ENCODE results near the gene FXYD1. TPM values are rescaled to one million over a fixed set of nuclear protein-coding genes. Genes with fewer than 3 reads are reported as not detected.

The FXYD1 gene
- total and polyA plus RNA-seq, 4 donors, result 5.7 to 37.6 (median 22.7) TPM

DNA sequence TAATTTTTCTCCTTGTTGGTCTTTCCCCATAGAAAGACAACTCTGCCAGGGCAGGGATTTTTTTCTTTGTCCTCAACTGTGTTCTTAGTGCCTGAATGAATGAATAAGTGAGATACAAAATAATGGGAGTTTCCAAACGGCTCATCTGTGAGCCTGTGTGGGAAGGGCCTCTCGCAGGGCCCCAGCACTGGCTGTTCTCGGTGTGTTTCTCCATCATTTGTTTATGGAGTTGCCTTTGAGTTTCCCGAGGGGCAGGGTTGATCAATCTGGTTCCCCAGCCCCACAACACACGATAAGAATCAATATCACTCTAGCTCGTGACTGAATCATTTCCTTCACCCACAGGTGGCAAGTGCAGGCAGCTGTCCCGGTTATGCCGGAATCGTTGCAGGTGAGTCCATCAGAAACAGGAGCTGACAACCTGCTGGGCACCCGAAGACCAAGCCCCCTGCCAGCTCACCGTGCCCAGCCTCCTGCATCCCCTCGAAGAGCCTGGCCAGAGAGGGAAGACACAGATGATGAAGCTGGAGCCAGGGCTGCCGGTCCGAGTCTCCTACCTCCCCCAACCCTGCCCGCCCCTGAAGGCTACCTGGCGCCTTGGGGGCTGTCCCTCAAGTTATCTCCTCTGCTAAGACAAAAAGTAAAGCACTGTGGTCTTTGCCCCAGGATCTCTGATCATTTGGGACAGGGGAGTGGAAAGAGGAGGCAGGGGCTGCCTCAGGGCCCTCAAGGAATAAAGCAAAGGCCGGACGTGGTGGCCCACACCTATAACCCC lies 30.8 kb downstream of the FXYD1 start:
- H3K9ac ChIP-seq (ENCODE audit: insufficient read depth in 1 of 2, low read length in 2 of 2), result no peak overlapping the region
- TF ChIP-seq, protein P1, sequence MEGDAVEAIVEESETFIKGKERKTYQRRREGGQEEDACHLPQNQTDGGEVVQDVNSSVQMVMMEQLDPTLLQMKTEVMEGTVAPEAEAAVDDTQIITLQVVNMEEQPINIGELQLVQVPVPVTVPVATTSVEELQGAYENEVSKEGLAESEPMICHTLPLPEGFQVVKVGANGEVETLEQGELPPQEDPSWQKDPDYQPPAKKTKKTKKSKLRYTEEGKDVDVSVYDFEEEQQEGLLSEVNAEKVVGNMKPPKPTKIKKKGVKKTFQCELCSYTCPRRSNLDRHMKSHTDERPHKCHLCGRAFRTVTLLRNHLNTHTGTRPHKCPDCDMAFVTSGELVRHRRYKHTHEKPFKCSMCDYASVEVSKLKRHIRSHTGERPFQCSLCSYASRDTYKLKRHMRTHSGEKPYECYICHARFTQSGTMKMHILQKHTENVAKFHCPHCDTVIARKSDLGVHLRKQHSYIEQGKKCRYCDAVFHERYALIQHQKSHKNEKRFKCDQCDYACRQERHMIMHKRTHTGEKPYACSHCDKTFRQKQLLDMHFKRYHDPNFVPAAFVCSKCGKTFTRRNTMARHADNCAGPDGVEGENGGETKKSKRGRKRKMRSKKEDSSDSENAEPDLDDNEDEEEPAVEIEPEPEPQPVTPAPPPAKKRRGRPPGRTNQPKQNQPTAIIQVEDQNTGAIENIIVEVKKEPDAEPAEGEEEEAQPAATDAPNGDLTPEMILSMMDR (IDR thresholded peaks at IDR 0.05; ENCODE audit: control extremely low read depth, extremely low read depth), result no peak
- WGBS, 2 donors, result 80 to 82% methylated on average over 18 of the region's 18 CpGs
- ATAC-seq (ENCODE audit: insufficient read depth, low FRiP score) (no peak), DNase-seq (no peak)
- no peak overlapping the region for H3K4me3 ChIP-seq
- H3K27me3 ChIP-seq (ENCODE audit: control insufficient read depth in 3 of 3, insufficient read depth in 3 of 3, low read length in 2 of 3), result no peaks in the 10 kb centered on the region
- H3K9me3 ChIP-seq (ENCODE audit: control insufficient read depth in 4 of 4, insufficient read depth in 3 of 4, low read length in 3 of 4), result peaks cover 0 to 13% (median 8%) of the 10 kb centered on the region in 4 donors
- peaks cover 0 to 24% (median 4%) of the 10 kb centered on the region in 4 donors for H3K36me3 ChIP-seq (ENCODE audit: control insufficient read depth in 4 of 4, insufficient read depth in 4 of 4, low read length in 4 of 4)
- H3K27ac ChIP-seq (ENCODE audit: low read depth in 1 of 2, low read length in 1 of 2), result no peak overlapping the region
- no peaks in the 10 kb centered on the region for H3K4me1 ChIP-seq (ENCODE audit: control insufficient read depth in 5 of 5, insufficient read depth in 5 of 5, low read length in 5 of 5)

GRCh38 chr19:35170359-35171061 lies 31.9 kb downstream of the FXYD1 start:
- Histone ChIP-seq H3K27me3 (ENCODE audit: control insufficient read depth in 3 of 3, insufficient read depth in 3 of 3, low read length in 2 of 3) (no peaks in the 10 kb centered on the region), H3K9me3 (ENCODE audit: control insufficient read depth in 4 of 4, insufficient read depth in 3 of 4, low read length in 3 of 4) (peaks cover 0 to 11% (median 7%) of the 10 kb centered on the region in 4 donors), H3K4me3 (no peak overlapping the region), H3K36me3 (ENCODE audit: control insufficient read depth in 4 of 4, insufficient read depth in 4 of 4, low read length in 4 of 4) (peaks cover 0 to 21% (median 4%) of the 10 kb centered on the region in 4 donors), H3K9ac (ENCODE audit: insufficient read depth in 1 of 2, low read length in 2 of 2) (no peak overlapping the region), H3K4me1 (ENCODE audit: control insufficient read depth in 5 of 5, insufficient read depth in 5 of 5, low read length in 5 of 5) (no peaks in the 10 kb centered on the region), H3K27ac (ENCODE audit: low read depth in 1 of 2, low read length in 1 of 2) (peak overlapping the region in 1 of 2 donors; percentile 2)
- ATAC-seq (ENCODE audit: insufficient read depth, low FRiP score) (no peak), DNase-seq (no peak)
- WGBS, 2 donors, result 62 to 69% methylated on average over 7 of the region's 7 CpGs
- TF ChIP-seq, protein P1 (IDR thresholded peaks at IDR 0.05; ENCODE audit: control extremely low read depth, extremely low read depth), result no peak

- no peak overlapping the region for H3K27ac ChIP-seq (ENCODE audit: low read depth in 1 of 2, low read length in 1 of 2)
- DNase-seq, result no peak
Measured at GRCh38 chr19:35171730-35172129, 33.1 kb downstream of the FXYD1 start.

More at GRCh38 chr19:35171730-35172129, 33.1 kb downstream of the FXYD1 start:
- peaks cover 0 to 10% (median 0%) of the 10 kb centered on the region in 4 donors for H3K36me3 ChIP-seq (ENCODE audit: control insufficient read depth in 4 of 4, insufficient read depth in 4 of 4, low read length in 4 of 4)
- H3K4me1 ChIP-seq (ENCODE audit: control insufficient read depth in 5 of 5, insufficient read depth in 5 of 5, low read length in 5 of 5), result peaks cover 0 to 2% (median 0%) of the 10 kb centered on the region in 5 donors
- TF ChIP-seq, protein P1 (IDR thresholded peaks at IDR 0.05; ENCODE audit: control extremely low read depth, extremely low read depth), result no peak
- no peak overlapping the region for H3K4me3 ChIP-seq
- no peak overlapping the region for H3K9ac ChIP-seq (ENCODE audit: insufficient read depth in 1 of 2, low read length in 2 of 2)
- no peak for ATAC-seq (ENCODE audit: insufficient read depth, low FRiP score)
- WGBS, 2 donors, result 13 to 31% methylated on average over 3 of the region's 3 CpGs
- H3K27me3 ChIP-seq (ENCODE audit: control insufficient read depth in 3 of 3, insufficient read depth in 3 of 3, low read length in 2 of 3), result no peaks in the 10 kb centered on the region
- H3K9me3 ChIP-seq (ENCODE audit: control insufficient read depth in 4 of 4, insufficient read depth in 3 of 4, low read length in 3 of 4), result peaks cover 0 to under 1% (median 0%) of the 10 kb centered on the region in 4 donors

Data from lung (tissue), 12 donors.